PC-9 (cell line): Measurements from ENCODE around the gene MGLL.

Source experiments
- CTCF ChIP-seq: fragments of 200-600 bp; sonication (generic); conservative IDR thresholded peaks from 2 replicates; pipeline ENCODE4 v1.6.1; 2017; ENCODE audit warnings: mixed run types, antibody characterized with exemption, mild to moderate bottlenecking, moderate library complexity
- EZH2 ChIP-seq: fragments of 200-600 bp; sonication (generic); IDR thresholded peaks from 2 replicates; pipeline ENCODE4 v1.8.0; 2017; ENCODE audit warnings: antibody characterized with exemption, low read depth

DNA sequence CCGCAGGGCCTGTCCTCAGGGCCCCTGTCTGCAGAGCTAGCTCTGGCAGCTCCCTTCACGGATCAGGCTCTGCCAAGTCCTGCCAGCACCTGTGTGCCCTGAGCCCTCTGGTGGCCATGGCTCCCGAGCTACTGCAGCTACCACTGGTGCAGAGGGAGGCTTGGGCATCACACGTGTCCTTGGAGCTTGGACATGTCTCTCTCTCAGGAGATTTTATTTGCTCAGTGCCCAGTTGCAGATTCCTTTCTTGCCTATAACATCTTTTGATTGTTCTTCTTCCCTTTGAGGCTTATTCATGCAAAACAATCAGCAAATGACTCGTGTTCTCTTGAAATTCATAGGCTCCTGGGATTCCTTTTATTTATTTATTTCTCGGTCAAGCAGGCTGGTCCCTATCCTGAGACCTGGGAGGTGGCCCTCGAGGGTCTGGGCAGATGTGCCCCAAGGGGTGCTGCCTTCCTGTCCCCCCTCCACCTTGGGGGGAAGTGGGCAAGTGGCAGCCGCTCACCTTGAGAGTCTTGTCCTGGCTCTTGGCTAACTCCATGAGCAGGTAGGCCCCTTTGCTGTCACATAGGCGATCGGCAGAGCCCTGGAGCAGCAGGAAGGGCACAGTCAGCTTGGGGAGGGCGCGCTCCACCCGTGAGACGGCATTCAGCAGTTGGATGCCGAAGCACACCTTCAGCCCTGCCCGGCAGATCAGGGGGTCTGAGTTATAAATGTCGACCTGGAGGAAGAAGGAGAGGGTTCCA, 127.7 kb downstream of the MGLL start:
- TF ChIP-seq CTCF (peak; percentile 49; the same call in 1 of the 2 replicates), EZH2 (no peak)
